GM19467 (cell line): ENCODE measurements around the gene TMEM38A.
A peak's percentile ranks its signal among the peaks of the same experiment; 100 is the strongest.

Experiments used
- ATAC-seq: cut with Tn5 transposase; IDR thresholded peaks from one replicate; pipeline ENCODE4 v1.9.1; 2021; ENCODE audit warnings: mild to moderate bottlenecking, moderate library complexity; ENCODE audit not compliant: unreplicated experiment

The TMEM38A gene, protein sequence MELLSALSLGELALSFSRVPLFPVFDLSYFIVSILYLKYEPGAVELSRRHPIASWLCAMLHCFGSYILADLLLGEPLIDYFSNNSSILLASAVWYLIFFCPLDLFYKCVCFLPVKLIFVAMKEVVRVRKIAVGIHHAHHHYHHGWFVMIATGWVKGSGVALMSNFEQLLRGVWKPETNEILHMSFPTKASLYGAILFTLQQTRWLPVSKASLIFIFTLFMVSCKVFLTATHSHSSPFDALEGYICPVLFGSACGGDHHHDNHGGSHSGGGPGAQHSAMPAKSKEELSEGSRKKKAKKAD

DNA sequence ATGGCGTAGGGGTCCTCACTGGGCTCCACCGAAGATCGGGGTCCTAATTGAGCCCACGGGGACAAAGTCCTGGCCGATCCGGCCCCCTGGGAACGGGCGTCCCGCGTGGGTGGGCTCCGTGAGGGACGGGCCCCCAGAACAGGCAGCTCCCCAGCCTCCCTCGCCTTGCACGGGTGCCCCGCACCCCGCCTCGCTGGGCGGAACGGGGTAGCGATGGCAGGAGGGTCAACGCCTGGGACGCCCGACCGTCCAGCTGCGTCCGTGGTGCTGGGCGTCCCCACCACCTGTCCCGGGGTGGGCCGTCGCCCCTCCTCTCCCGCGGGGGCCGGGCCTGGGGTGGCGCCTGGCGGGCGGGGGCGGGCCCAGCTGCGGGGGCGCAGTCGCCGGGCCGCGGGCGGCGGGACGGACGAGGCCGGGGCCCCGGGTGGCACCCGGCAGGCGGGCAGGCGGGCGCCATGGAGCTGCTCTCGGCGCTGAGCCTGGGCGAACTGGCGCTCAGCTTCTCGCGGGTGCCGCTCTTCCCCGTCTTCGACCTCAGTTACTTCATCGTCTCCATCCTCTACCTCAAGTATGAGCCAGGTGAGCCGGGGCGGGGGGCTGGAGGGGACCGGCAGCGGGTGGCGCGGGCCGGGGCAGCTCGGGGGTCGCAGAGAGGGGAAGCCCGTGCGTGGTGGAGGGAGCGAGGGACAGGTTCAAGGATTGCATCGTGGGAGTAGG, at the start of gene TMEM38A:
Gene TMEM38A, plus strand, starts transcription at position 377 of the 717 bp plus-strand sequence. Its CDS starts 79 bp downstream, at position 456.
- no peak for ATAC-seq

DNA sequence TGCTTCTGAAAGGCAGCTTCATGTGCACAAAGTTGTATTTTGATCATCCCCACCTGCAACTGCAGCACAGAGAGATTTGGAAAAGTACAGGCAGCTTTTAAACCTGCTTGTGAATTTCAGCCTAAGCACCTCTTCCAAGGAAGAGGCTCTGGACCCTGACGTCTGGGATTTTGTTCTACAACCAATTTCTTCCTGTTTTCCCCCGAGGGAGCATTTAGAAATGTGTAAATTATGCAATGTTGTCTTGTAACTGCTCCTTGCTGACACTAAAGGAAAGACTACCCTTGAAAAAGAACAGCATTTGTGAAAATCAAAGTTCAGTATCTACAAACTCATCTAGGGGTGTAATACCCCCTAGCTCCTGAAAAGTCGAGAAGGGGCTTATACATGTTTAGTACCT, 48.3 kb upstream of the TMEM38A start:
- ATAC-seq: no peak

DNA sequence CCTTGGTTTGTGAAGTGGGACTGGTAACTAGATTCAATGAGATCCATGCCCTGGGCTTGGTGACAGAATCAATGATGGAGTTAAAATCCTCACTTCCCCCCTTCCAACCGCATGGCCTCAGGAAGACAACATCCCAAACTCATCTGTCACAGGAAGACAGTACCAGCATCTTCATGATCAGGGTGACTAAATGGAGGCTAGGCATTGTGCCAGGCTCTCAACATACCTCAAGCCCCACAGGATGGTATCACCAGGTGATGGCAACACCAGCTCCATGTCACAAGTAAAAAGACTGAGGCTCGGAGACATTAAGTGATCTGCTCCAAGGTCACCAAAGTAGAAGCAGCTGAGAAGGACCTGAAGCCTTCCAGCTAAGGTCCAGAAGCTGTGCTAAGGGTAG, 47.1 kb upstream of the TMEM38A start:
- no peak for ATAC-seq

DNA sequence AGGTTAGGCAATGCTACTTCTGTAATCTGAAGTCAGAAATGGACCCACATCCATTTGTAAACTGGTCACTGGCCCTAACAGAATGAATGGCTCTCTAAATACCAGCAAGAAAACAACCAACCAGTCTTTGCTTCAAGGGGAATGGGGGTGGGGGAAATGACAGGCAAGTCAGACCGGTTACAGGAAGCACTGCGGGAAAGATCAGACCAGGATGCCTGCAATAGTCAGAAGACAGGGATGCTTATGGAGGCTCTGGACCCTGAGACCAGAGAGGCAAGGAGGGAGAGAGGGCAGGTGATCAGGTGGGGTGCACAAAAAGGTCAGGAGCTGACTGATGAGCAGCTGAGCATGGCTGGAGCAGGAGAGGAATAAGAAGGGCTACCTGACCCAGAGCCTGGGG, 46.0 kb upstream of the TMEM38A start:
- ATAC-seq: no peak

DNA sequence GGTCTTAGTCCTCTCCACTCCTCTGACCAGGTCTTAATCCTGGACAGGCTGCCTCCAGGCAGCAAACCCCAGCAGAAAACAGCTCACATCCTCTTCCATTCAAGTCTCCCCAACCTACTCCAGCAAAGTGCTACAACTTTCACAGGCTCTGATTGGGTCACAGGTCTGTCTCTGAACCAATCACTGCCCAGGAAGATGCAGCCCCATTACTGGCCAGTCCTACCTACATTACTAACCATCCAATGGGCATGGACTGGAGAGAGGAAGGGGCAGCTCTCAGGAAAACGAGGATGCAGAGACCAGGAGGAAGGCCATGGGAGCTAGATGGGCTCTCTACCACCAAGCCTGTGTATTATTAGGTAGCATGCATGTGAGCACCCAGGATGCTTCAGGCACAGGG, 45.1 kb upstream of the TMEM38A start:
- no peak for ATAC-seq

DNA sequence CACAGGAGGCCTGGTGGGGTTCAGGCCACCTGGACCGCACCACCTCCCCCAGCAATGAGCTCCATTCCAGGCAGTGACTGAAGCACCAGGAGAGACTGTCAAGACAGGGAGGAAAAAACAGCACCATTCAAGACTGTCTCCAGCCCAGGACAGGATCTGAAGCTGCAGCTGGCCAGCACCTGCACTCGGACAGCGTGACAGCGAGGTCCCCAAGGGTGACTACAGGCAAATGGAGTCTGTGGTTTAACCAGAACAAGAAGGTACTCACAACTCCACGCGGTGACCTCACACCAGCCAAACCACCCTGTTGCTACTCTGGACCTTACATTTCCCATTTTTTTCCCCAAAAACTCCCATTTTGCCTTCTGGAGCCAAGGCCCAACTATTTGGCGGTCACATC, 42.7 kb upstream of the TMEM38A start:
- ATAC-seq: no peak

DNA sequence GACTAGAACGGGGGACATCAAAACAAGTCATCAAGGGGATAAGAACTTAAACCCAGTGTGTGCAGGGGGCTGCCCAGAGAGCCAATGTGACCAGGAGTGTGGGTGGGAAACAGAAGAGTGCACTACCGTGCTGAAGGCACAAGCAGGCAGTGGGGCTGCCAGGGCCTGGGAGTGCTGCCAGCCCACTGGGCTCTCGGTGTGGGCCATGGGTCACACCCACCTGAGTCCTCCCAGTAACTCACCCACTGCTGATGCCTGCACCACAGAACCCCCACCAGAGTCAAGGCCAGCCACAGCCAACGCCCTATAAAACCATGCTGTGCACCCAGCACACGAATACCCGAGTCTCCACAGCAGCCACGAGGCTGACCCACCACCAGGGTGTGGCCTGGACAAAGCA, 41.5 kb upstream of the TMEM38A start:
- no peak for ATAC-seq

DNA sequence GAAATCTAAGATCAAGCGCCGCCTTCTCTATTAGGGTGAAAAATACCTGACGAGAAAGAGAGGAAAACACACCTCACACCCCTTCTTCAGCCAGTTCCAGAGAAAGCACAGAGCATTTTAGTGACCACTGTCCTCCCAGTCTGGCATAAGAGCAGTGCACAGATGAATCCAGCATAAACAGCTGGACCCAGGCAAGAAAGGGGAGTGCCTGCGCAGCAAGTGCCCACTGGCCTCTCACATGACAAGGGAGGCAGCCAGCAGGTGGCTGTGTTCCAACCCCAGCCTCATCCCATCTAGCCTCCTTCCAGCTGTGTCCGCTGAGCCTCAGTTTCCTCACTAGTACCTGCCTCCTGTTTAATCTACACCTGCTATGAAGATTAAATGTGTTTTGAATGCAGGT, 40.9 kb upstream of the TMEM38A start:
- ATAC-seq: no peak

DNA sequence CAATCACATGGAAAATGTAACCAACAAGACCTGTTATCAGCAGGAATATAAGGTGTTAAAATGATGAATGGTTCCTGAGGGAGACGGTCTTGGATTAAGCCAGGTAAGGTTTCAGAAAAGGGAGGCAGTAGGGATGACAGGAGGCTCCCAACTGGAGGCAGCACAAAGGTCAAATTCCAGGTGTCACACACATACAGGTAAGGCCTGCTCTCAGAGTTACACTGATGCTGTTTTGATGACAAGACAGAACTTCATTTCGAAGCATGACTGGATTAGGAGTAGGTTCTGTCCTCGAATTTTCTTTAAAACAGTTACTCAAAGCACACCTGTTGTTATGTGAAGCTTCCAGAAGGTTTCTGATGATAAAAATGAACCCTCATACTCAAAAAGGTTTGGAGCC, 40.4 kb upstream of the TMEM38A start:
- ATAC-seq: no peak

DNA sequence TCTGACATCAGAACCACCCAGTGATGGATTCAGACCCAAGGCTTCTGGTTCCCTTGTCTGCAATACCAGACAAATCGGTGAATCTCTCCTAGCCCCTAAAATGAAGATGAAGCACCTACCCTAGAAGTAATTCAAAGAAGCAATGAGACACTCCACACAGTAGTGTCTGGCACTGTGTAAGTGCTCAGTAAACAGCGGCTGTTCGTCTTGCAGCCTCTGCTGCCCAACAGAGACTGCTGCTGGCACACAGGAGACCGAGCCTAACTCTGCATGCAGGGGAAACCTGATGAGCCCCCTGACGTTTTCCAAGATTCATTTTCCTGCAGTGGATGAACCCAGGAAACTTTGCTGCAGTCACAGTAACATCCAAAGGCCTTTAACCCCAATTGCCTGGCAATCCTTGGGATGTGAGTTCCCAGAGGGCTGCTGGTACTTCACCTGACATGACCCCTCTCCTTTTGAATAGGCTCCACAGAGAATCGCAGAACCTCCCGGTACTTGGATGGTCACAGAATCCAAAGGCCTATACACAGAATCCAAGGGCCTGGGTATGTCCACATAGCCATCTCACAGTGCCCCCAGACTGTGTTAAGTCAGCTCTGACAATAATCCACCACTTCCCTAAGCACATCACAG, 39.7 kb upstream of the TMEM38A start:
- no peak for ATAC-seq

DNA sequence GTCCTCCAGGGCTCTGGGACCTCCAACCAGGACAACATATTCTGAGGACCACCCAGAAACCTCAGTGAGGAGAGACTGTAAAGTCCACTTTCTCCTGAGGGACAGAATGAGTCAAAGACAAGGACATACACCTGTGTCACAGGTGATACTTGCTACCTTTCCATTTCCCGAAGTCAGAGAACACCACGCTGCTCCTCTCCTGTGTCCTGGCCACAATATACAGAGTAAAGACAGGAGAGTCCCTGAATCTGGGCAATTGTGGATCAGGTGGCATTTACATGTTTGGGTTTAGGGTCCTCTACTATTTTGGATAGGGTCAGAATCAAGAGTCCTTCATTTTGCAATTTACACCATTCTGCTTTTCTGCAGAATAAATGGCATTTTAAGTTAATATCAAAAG, 37.9 kb upstream of the TMEM38A start:
- ATAC-seq: no peak

DNA sequence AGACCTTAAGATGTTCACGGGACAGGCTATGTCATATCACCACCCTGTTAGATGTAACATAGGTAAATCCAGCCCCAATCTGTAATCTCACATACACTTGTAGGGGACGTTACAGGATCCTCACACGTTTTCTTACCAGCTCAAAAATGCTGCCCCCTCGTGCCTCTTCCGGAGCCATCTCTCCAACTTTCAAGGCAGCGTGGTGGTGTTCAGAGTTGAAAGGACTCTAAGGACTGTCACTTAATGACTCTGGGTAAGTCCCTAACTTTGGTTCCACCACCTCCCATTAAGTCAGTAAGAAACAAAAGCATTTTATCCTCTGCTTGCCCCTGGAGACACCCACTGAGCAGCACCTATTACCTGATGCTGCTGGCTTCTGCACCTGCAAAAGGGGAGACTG, 37.4 kb upstream of the TMEM38A start:
- ATAC-seq: no peak

DNA sequence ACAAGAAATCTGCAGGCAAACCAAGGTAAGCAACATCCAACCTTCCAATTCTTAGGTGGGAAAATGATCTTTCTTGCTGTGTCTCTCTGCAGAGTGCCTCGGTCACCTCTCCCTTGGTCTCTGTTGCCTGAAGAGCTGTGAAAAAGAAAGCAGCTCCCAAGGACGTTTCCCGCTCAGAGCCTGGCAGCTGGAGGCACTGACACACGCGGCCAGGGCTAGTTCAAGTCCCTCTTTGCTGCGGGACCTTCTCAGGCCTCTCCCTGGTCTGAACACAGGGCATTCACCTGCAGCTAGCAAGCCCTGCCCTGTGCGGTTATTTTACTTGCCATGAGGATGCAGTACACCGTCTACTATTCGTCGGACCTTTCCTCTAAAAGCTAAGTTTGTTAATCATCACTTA, 36.7 kb upstream of the TMEM38A start:
- no peak for ATAC-seq

DNA sequence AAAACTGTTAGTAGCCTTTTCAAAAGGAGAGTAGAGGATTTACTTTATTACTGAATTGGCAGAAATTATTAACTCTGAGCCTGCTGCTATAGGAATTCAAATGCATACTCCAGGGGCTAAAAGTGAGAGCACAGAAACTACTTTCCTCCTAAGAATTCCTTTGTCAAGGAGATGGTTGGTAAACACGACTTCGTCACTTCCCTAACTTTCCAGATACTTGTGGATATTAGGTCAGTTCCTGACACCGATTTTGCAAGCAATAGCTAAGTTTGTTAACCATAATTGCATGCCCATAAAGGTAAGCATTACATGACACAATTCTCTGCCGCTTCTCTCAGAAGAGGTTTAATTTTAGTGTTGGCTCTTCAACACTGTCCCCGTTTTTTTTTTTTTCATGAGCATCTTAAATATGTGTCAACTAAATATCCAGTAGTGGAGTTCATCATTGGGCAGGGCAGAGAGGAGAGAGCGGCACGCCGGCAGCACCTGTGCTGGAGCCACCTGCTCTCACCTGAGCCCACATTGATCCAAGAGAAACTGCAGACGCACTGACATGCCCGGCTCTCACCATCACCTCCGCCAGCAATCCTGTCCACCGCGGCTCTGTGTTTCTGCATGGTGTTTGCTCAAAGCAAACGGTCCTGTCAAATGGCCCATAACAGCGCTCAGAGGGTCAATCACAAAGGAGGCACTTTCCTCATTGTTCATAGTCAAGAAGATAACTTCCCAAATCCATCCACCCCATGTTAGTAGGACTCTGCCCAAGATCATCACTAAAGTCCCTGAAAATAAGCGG, 35.6 kb upstream of the TMEM38A start:
- ATAC-seq: no peak

DNA sequence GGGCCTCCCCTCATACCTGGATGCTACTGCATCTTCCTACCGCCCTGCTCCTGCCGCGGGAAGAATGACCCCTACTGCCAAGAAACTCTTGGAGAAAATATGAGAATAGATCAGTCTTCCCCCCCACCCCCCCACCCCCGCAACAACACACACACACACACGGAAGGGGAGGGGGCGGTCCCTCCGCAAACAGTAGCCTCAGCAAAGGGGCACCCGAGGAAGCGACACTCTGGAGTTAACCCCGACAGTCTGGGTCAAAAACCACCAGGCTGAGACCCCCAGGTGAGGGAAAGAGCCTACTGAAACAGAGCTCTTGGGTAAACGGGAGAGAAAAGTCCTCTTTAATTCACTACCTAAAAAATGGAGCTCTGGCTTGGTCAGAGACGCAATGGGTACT, 34.1 kb upstream of the TMEM38A start:
- ATAC-seq: no peak

DNA sequence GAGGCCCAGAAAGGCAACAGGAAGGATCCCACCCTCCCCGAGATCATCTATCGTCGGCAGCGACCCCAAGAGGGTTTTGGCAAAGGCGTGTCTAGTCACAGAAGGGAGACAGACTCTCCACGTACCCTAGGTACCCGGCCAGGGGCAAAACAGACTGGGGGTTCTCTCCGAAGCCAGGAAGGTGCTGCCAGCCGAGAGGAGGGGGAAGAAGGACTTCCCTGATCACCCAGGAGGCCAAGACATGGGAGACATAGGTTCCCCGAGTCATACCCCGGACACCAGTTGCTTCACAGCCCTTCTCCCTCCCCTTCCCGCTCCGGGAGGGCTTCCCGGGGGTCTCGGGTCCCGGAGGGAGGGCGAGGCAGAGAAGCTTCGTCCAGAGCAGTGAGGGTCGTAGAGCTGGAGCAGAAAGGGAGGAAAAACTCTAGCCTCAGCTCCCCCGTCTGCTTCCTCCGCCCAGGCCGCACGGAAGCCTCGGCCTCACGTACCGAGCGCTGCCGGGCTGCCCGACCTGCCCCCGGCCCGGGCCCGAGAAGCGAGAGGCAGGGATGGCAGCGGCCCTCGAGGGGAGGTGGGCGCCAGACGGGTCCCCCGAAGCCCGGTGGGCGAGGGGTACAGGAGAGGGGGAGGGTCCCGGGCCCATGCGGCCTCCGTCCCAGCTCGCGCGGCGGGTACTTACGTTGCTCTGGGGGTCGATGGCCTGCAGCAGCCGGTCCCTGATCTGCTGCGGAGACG, 33.6 kb upstream of the TMEM38A start:
- ATAC-seq: peak; percentile 2

DNA sequence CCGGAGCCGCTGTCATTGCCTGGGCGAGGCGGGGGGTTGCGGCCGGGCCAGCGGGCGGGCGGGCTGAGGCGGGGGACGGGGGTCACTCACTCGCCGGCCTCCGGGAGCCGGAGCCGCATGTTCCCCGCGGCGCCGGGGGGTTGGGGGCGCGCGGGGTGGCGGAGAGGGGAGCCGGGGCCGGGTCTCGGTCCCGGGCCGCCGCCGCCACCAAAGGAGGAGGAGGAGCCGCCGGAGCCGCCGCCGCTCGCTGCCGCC, 33.1 kb upstream of the TMEM38A start:
- no peak for ATAC-seq

DNA sequence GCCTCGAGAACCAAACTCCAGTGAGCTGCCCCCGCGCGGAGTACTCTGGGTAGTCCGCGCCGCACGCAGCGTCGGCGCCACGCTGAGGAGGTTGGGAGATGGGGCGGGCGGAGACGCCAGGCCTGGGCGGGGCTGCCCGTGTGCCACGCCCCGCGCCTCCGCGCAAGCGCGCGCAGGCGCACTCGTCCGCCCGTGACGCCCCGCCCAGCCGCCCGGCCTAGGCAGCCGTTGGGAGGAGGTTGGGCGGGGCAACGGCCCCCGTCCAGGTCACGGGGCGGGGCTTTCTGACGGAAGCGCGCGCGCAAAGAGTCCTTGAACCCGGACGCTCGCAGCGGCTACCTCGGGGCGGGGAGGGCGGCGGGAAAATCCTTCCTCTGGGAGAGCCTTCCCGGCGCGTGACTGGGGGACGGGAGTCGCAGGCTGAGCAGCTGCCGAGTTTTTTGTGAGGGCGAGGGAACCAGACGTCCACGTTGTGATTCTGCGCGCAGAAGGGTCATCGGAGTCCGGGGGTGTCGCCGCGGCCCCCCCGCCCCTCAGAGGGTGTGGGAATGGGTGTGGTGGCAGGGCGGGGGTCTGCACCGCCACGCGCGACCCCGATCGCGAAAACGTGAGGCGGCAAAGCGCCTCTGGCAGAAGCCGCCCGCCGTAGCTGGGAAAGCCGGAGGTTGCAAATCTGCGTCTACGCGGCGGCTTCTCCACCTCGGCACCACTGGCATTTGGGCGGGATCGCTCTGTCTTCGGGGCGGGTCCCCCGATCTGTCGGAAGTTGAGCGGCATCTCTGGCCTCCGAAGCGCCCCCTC, 32.6 kb upstream of the TMEM38A start, which contains the start of gene MED26:
Gene MED26, minus strand, starts transcription at position 22 of the 801 bp plus-strand sequence. CDS start 261 bp downstream, outside the sequence.
- peak; percentile 78 for ATAC-seq

DNA sequence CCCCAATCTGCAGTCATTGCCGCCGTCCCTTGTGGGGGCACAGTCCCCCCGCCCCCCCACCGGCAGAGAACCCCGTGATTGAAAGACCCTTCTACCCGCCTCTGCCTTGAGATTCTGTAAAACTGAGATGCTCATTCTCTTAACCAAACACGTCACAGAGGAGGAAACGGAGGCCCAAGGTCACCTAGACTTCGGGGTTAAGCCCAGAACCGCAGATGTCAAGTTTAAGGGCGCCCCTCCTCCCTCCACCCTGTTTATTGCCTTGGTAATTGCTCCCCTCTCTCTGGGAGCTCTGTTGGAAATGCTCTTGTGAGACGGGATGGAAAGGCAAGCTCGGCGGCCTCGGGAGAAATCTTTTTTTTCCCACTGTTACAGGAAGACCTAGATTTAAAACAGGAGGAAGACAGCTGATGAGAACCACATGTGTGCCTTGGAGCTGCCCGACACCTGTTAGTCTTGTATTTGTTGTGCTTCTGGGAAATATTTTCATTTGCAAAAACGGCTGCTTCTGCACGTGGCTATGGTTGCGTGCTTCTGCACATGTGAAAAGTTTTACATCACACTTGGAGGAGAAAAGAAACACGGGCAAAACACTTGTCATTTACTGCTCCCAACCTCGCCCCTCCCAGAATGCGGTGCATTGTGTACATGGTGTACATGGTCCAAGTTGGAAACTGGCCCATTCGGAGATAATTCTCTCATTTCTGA, 31.8 kb upstream of the TMEM38A start:
- no peak for ATAC-seq
